Endodermal cell (in vitro differentiated cells): ENCODE data around the gene CUZD1. TPM values are rescaled to one million over a fixed set of nuclear protein-coding genes. Genes with fewer than 3 reads are reported as not detected.

Experiments
- DNase-seq: peaks from one replicate; pipeline ENCODE4 v3.0.0-alpha.2; 2017
- H3K27ac ChIP-seq: 2 replicates; pipeline ENCODE4 v1.5.1; 2013; ENCODE audit warnings: mild to moderate bottlenecking, low read depth, low read length, moderate library complexity
- H3K27me3 ChIP-seq: 2 replicates; pipeline ENCODE4 v1.6.1; 2013; ENCODE audit warnings: mild to moderate bottlenecking, low read length, moderate library complexity; ENCODE audit not compliant: insufficient read depth, control insufficient read depth, poor library complexity, severe bottlenecking
- H3K36me3 ChIP-seq: 2 replicates; pipeline ENCODE4 v1.7.0; 2013; ENCODE audit warnings: mild to moderate bottlenecking, low read length, moderate library complexity; ENCODE audit not compliant: control insufficient read depth, insufficient read depth
- H3K4me1 ChIP-seq: one replicate; pipeline ENCODE4 v1.7.0; 2013; ENCODE audit warnings: low read length; ENCODE audit not compliant: control insufficient read depth, insufficient read depth
- H3K4me3 ChIP-seq: 2 replicates; pipeline ENCODE4 v1.5.1; 2013; ENCODE audit warnings: mild to moderate bottlenecking, low read length, moderate library complexity
- H3K9ac ChIP-seq: 2 replicates; pipeline ENCODE4 v1.6.1; 2013; ENCODE audit warnings: mild to moderate bottlenecking, low read length, moderate library complexity; ENCODE audit not compliant: poor library complexity, severe bottlenecking; ENCODE audit errors: extremely low read depth
- H3K9me3 ChIP-seq: 2 replicates; pipeline ENCODE4 v1.6.1; 2013; ENCODE audit warnings: mild to moderate bottlenecking, low read length, moderate library complexity; ENCODE audit not compliant: control insufficient read depth
- H3K27ac Mint-ChIP-seq: 2 replicates; pipeline ENCODE4 v1.8.0; 2020; ENCODE audit warnings: mixed read lengths
- H3K27me3 Mint-ChIP-seq: 2 replicates; pipeline ENCODE4 v1.8.0; 2021; ENCODE audit warnings: mild to moderate bottlenecking, mixed read lengths; ENCODE audit not compliant: insufficient read depth
- H3K36me3 Mint-ChIP-seq: 2 replicates; pipeline ENCODE4 v1.8.0; 2020; ENCODE audit warnings: low read depth, mixed read lengths
- H3K4me1 Mint-ChIP-seq: 2 replicates; pipeline ENCODE4 v1.8.0; 2020; ENCODE audit warnings: mixed read lengths
- H3K4me3 Mint-ChIP-seq: 2 replicates; pipeline ENCODE4 v1.8.0; 2020; ENCODE audit warnings: mild to moderate bottlenecking, moderate library complexity, mixed read lengths
- H3K9me3 Mint-ChIP-seq: 2 replicates; pipeline ENCODE4 v1.8.0; 2020; ENCODE audit warnings: mild to moderate bottlenecking, mixed read lengths
- WGBS, 2 experiments: methylation state at CpG; one replicate each; pipeline versions ENCODE4 v1.1.5 to v1.1.7; 2013; ENCODE audit warnings: missing lambda C conversion rate in 2 of 2, mixed read lengths in 1 of 2; ENCODE audit not compliant: insufficient coverage in 1 of 2, insufficient read length in 1 of 2; 5-methylcytosine and 5-hydroxymethylcytosine counted together
- total RNA-seq, 2 donors: library from RNA; stranded (reverse); fragmentation: NEBNext Ultra II Directional in 1 of 2; extraction: Animal tissue kit (Norgen Biotek cat#: 25700) in 1 of 2; gene quantifications; 2 replicates in 1 of 2; 3 replicates in 1 of 2; pipeline ENCODE4 v1.2.1, GENCODE V29; 2021
- TF ChIP-seq, protein P1 (sequence below): fragments of 200-600 bp; sonication (generic); conservative IDR thresholded peaks from 2 replicates; pipeline ENCODE4 v1.5.0; 2021; ENCODE audit warnings: antibody characterized with exemption, mild to moderate bottlenecking

The CUZD1 gene
- total RNA-seq, 2 donors from 2014 or later = 0.53 TPM; not detected in 1

DNA sequence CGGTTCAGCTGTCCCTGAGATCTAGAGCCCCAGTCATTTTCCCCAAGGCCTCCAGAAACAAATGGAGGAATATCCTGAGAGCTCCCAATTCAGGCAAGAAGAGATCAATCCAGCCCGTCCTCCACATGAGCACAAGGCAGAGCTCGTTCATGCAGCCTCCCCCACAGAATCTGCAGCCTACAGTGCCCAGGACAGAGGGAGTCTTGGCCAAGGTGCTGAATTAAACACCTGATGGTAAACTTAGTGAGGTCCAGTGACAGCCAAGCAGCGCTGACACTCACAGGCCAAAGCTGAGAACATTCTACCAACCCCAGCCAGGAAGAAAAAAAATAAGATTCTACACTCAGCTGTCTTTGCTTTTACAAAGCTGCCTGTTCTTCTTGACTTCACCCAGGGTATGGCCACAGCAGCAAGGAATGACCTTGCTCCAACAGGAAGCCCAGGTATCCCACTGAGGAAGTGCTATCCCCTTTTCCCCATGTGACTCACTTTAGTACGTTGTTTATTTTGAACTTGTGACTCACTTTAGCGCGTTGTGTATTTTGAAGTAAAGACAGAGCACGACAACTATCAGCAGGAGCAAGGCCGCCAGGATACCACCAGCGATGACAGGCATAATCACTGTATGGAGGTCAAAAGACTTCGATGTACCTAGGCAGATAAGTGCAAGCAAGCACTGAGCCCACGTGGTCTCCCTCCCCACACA is 4.4 kb upstream of the CUZD1 start:
- Histone ChIP-seq H3K27me3 (no peaks in the 10 kb centered on the region), H3K9ac (no peak overlapping the region), H3K9me3 (no peaks in the 10 kb centered on the region), H3K36me3 (no peaks in the 10 kb centered on the region), H3K4me3 (no peak overlapping the region), H3K27ac (no peak overlapping the region), H3K4me1 (peaks cover 2% of the 10 kb centered on the region)
- Mint-ChIP-seq H3K27me3 (no peaks in the 10 kb centered on the region), H3K27ac (no peak overlapping the region), H3K9me3 (no peaks in the 10 kb centered on the region), H3K4me3 (no peak overlapping the region), H3K4me1 (peaks cover 27% of the 10 kb centered on the region), H3K36me3 (peaks cover 4% of the 10 kb centered on the region)
- no peak for DNase-seq
- TF ChIP-seq, protein P1, sequence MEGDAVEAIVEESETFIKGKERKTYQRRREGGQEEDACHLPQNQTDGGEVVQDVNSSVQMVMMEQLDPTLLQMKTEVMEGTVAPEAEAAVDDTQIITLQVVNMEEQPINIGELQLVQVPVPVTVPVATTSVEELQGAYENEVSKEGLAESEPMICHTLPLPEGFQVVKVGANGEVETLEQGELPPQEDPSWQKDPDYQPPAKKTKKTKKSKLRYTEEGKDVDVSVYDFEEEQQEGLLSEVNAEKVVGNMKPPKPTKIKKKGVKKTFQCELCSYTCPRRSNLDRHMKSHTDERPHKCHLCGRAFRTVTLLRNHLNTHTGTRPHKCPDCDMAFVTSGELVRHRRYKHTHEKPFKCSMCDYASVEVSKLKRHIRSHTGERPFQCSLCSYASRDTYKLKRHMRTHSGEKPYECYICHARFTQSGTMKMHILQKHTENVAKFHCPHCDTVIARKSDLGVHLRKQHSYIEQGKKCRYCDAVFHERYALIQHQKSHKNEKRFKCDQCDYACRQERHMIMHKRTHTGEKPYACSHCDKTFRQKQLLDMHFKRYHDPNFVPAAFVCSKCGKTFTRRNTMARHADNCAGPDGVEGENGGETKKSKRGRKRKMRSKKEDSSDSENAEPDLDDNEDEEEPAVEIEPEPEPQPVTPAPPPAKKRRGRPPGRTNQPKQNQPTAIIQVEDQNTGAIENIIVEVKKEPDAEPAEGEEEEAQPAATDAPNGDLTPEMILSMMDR = no peak
- 85 to 90% methylated on average over 6 to 12 of the region's 12 CpGs for WGBS, 2 experiments

DNA sequence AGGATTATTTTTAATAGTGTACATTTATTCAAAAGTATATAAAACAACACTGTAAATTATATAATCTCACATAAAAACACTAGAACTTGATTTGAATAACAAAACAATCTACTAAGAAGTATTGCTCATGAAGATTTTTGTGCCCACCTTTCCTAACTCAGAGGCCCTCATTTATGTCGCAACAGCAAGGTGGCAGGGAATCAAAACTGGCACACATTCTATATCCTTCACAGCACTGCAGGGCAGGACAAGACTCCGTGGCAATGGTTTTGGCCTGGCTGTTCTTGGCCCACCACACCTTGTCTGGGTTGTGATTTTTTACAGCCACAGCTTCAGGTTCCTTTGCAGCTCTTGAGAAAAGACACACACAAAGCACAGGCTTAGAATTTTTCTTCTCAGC is 3.4 kb upstream of the CUZD1 start:
- H3K9me3 ChIP-seq = no peaks in the 10 kb centered on the region
- TF ChIP-seq, protein P1 = no peak
- H3K27me3 ChIP-seq = no peaks in the 10 kb centered on the region
- H3K9me3 Mint-ChIP-seq = no peaks in the 10 kb centered on the region
- H3K4me3 Mint-ChIP-seq = no peak overlapping the region
- peaks cover 2% of the 10 kb centered on the region for H3K4me1 ChIP-seq
- H3K27me3 Mint-ChIP-seq = no peaks in the 10 kb centered on the region
- DNase-seq = no peak
- WGBS, 2 experiments = 90% methylated on average over 2 of the region's 2 CpGs; no CpG with 5 or more reads in 1 of the 2 experiments
- H3K4me3 ChIP-seq = no peak overlapping the region
- H3K9ac ChIP-seq = no peak overlapping the region
- peaks cover 20% of the 10 kb centered on the region for H3K4me1 Mint-ChIP-seq
- H3K27ac Mint-ChIP-seq = no peak overlapping the region
- H3K36me3 Mint-ChIP-seq = peaks cover 6% of the 10 kb centered on the region
- H3K27ac ChIP-seq = no peak overlapping the region
- H3K36me3 ChIP-seq = no peaks in the 10 kb centered on the region

DNA sequence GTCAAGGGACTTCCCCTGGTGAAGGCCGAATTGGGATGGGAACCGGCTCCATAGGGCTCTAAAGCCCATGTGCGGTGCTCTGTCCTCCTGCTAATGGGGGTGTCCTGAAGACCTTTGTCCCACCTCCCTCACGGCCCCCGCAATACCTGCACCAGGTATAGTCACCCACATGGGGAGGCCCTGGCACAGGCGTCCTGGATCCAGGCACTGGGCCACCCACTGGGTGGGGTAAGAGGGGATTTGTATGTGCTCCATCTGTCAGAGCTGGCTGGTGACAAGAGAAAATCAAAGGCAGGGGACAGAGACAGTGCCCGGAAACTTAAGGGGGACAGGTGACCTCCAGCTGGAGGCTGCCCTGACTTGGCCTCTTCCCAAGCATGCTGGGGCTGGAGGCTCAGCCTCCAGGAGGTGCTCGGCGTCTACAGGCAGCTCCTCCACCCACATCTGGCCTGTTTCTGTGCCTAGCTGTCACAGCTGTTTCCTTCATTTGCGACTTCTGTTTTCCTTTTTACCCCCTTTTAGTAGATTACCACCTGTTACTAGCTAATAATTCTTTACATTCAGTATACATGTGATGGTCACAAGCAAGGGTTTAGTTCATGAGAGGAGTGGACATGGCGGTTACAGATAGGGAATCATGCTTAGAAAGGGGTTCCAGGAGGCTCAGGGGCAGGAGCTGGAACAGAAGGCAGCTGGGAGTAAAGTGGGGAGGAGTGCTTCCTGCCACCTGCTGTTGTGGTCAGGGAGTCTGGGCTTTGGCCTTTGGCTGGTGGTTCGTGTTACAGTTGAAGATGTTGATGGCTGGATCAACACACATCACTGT is 2.3 kb upstream of the CUZD1 start:
- 94 to 96% methylated on average over 4 to 12 of the region's 12 CpGs for WGBS, 2 experiments
- Histone ChIP-seq H3K27me3 (no peaks in the 10 kb centered on the region), H3K4me1 (peaks cover 2% of the 10 kb centered on the region), H3K9me3 (peaks cover 6% of the 10 kb centered on the region), H3K27ac (no peak overlapping the region), H3K4me3 (no peak overlapping the region), H3K36me3 (no peaks in the 10 kb centered on the region), H3K9ac (no peak overlapping the region)
- H3K9me3 Mint-ChIP-seq = no peaks in the 10 kb centered on the region
- H3K4me1 Mint-ChIP-seq = peaks cover 20% of the 10 kb centered on the region
- H3K27ac Mint-ChIP-seq = no peak overlapping the region
- H3K4me3 Mint-ChIP-seq = no peak overlapping the region
- peak; percentile 38 for DNase-seq
- H3K36me3 Mint-ChIP-seq = peaks cover 6% of the 10 kb centered on the region
- no peaks in the 10 kb centered on the region for H3K27me3 Mint-ChIP-seq
- TF ChIP-seq, protein P1 = no peak
